Activated CD4-positive, alpha-beta memory T cell treated with anti-CD3 and anti-CD28 coated beads, Interleukin-2, amount 10 ng/mL, durations not matched to agents 7 days and 5 days (primary cell): Measurements from ENCODE around the gene GALNTL6. TPM values are rescaled to one million over a fixed set of nuclear protein-coding genes. Genes with fewer than 3 reads are reported as not detected.
"Not testable (repeated sequence)": the region's sequence is repeated elsewhere in the genome, so short reads cannot be mapped to it uniquely, and the experiment has no call there.

Source experiments
- CTCF ChIA-PET: fragments of 350-600 bp; sonication (Branson Sonifier 250); formaldehyde crosslinking; loops from one replicate; lab custom pipeline; 2021; ENCODE audit warnings: antibody characterized with exemption, inconsistent platforms; lab: Charles Lee
- POLR2A ChIA-PET: fragments of 350-600 bp; sonication (Branson Sonifier 250); formaldehyde crosslinking; loops from one replicate; lab custom pipeline; 2021; ENCODE audit warnings: antibody characterized with exemption; lab: Charles Lee
- DNase-seq: peaks from one replicate; pipeline ENCODE4 v3.0.0-alpha.2; 2020
- H3K27ac Mint-ChIP-seq: one replicate; pipeline ENCODE4 v1.8.0; 2021; ENCODE audit warnings: mild to moderate bottlenecking, mixed read lengths
- H3K27me3 Mint-ChIP-seq: one replicate; pipeline ENCODE4 v1.8.0; 2021; ENCODE audit warnings: mixed read lengths
- H3K36me3 Mint-ChIP-seq: one replicate; pipeline ENCODE4 v1.8.0; 2021; ENCODE audit warnings: low read depth, mixed read lengths
- H3K4me1 Mint-ChIP-seq: one replicate; pipeline ENCODE4 v1.8.0; 2021; ENCODE audit warnings: mixed read lengths
- H3K4me3 Mint-ChIP-seq: one replicate; pipeline ENCODE4 v1.8.0; 2021; ENCODE audit warnings: mild to moderate bottlenecking, mixed read lengths
- H3K9me3 Mint-ChIP-seq: one replicate; pipeline ENCODE4 v1.8.0; 2021; ENCODE audit warnings: mixed read lengths
- total RNA-seq, 2 experiments: library from RNA; stranded (reverse); gene quantifications; one replicate each; pipeline ENCODE4 v1.2.3, GENCODE V29; 2021

Gene GALNTL6
- total RNA-seq, 2 experiments from 2014 or later: not detected

DNA sequence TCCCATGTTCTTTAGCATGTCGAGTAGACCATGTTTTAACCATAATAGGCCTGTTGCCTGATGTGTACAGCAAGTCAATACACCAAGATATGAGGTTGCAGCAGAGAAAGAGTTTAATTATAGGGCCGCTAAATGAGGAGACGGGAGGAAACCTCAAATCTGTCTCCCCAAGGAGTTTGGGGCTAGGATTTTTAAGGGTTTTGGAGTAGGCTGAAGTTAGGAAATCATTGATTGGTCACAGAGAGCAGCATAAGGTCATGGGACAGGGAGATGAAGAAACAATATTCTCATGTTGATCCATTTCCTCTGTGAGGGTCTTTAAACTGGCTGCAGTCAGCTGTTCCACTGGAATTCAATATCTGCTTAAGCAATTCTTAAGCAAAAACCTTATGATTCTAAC, 1195.2 kb downstream of the GALNTL6 start:
- POLR2A ChIA-PET: no interaction called here
- H3K4me3 Mint-ChIP-seq: no peak overlapping the region
- CTCF ChIA-PET: no interaction called here

DNA sequence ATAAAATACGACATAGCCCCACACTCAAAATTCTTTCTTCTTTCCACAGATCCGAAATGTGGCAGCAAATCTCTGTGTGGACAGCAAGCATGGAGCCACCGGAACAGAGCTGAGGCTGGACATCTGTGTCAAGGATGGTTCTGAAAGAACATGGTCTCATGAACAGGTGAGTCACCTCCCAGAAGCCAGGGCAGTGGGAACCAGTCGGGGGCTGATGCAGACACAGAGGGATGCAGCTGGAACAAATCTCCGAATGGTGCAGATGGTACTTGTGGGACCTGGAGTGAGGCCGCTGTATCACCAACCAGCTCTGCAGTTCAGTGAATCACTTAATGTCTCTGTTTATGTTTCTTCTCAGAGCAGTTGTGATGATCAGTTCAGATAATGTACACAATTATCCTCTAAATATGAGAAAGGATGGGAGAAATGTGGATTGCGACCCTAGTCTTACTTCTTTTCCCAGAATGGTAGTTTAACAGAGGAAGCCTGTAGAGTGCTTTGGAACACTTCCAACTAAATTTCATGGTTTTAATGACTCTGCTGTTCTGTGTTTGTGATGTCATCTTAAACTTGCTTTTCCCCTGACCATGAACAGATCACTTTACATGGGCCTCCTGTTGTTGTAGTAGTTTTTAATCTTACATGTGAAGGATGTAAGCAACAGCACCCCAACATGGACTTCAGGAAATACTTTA, 1196.1 kb downstream of the GALNTL6 start:
- Mint-ChIP-seq H3K27me3 (peaks cover 7% of the 10 kb centered on the region), H3K9me3 (no peaks in the 10 kb centered on the region), H3K4me3 (no peak overlapping the region), H3K4me1 (peaks cover 3% of the 10 kb centered on the region), H3K36me3 (no peaks in the 10 kb centered on the region), H3K27ac (no peak overlapping the region)
- no peak for DNase-seq
- ChIA-PET POLR2A (no interaction called here), CTCF (no interaction called here)

More for the DNA sequence above, 1195.2 kb downstream of the GALNTL6 start:
- no peaks in the 10 kb centered on the region for H3K9me3 Mint-ChIP-seq
- H3K27ac Mint-ChIP-seq: no peak overlapping the region
- H3K27me3 Mint-ChIP-seq: peaks cover 7% of the 10 kb centered on the region
- H3K36me3 Mint-ChIP-seq: no peaks in the 10 kb centered on the region
- no peak for DNase-seq
- H3K4me1 Mint-ChIP-seq: no peaks in the 10 kb centered on the region

- Mint-ChIP-seq H3K27ac (no peak overlapping the region), H3K4me3 (no peak overlapping the region), H3K4me1 (peaks cover 3% of the 10 kb centered on the region), H3K27me3 (peaks cover 7% of the 10 kb centered on the region), H3K9me3 (no peaks in the 10 kb centered on the region), H3K36me3 (no peaks in the 10 kb centered on the region)
- CTCF ChIA-PET: interaction anchor here (1.2 to 4.7 kb wide), 15 partner anchors 9 to 400 kb away, joined by 3 to 89 read pairs (median 6); no protein-coding TSS in a partner anchor
- POLR2A ChIA-PET: interaction anchor here (1.5 kb wide), 1 partner anchor 289 kb away, joined by 11 read pairs; no protein-coding TSS in a partner anchor
- DNase-seq: no peak
These were observed 1199.4 kb downstream of the GALNTL6 start for GRCh38 chr4:173012608-173013007.

- H3K27me3 Mint-ChIP-seq: peaks cover 7% of the 10 kb centered on the region
- DNase-seq: peak; percentile 46
- H3K27ac Mint-ChIP-seq: no peak overlapping the region
- no peak overlapping the region for H3K4me3 Mint-ChIP-seq
- H3K36me3 Mint-ChIP-seq: no peaks in the 10 kb centered on the region
- ChIA-PET POLR2A (interaction anchor here (1.5 kb wide), 1 partner anchor 288 kb away, joined by 11 read pairs; no protein-coding TSS in a partner anchor), CTCF (interaction anchor here (0.5 to 4.7 kb wide), 49 partner anchors 10 to 1230 kb away, joined by 3 to 89 read pairs (median 4); no protein-coding TSS in a partner anchor)
- peaks cover 3% of the 10 kb centered on the region for H3K4me1 Mint-ChIP-seq
- no peaks in the 10 kb centered on the region for H3K9me3 Mint-ChIP-seq
These were observed 1200.2 kb downstream of the GALNTL6 start for GRCh38 chr4:173013232-173013930.

- no peaks in the 10 kb centered on the region for H3K36me3 Mint-ChIP-seq
- ChIA-PET CTCF (interaction anchor here (0.5 to 4.7 kb wide), 47 partner anchors 9 to 1230 kb away, joined by 3 to 89 read pairs (median 4); no protein-coding TSS in a partner anchor), POLR2A (interaction anchor here (0.7 to 1.5 kb wide), 2 partner anchors 133 to 287 kb away, joined by 3 to 11 read pairs; no protein-coding TSS in a partner anchor)
- DNase-seq: no peak
- H3K4me3 Mint-ChIP-seq: no peak overlapping the region
- H3K4me1 Mint-ChIP-seq: peaks cover 3% of the 10 kb centered on the region
- H3K27me3 Mint-ChIP-seq: peaks cover 10% of the 10 kb centered on the region
- H3K9me3 Mint-ChIP-seq: no peaks in the 10 kb centered on the region
- H3K27ac Mint-ChIP-seq: no peak overlapping the region
These were observed 1200.9 kb downstream of the GALNTL6 start for GRCh38 chr4:173014113-173014558.

DNA sequence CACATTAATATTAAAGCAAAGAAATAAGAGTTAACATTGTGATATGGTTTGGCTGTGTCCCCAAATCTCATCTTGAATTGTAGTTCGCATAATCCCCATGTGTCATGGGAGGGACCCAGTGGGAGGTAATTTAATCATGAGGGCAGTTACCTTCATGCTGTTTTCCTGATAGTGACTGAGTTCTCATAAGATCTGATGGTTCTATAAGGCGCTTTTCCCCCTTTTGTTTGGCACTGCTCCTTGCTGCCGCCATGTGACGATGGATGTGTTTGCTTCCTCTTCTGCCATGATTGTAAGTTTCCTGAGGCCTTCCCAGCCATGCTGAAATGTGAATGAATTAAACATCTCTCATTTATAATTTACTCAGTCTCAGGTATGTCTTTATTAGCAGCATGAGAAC, 1201.6 kb downstream of the GALNTL6 start:
- Mint-ChIP-seq H3K4me3 (no peak overlapping the region), H3K36me3 (no peaks in the 10 kb centered on the region), H3K9me3 (no peaks in the 10 kb centered on the region), H3K27ac (no peak overlapping the region), H3K4me1 (peaks cover 3% of the 10 kb centered on the region), H3K27me3 (peaks cover 11% of the 10 kb centered on the region)
- DNase-seq: no peak
- ChIA-PET CTCF (no interaction called here), POLR2A (no interaction called here)

DNA sequence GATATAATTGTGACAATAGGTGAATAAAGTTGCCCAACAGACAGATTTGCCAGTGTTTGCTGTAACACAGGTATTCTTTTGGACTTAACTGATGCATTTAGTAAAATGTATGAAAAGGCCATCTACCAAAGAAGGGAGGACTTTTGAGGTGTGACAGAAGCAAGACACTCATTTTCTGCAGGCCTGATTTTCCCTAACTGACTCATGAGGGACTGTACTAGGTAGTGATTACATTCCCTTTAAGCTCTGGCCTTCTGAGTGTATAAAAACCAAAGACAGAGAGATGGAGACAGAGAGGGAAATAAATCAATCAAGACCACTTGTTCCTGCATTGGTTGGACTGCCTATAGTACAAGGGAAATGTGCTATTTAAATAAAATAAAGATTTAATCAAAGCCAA, 1204.6 kb downstream of the GALNTL6 start:
- Mint-ChIP-seq H3K9me3 (no peaks in the 10 kb centered on the region), H3K4me1 (peaks cover 3% of the 10 kb centered on the region), H3K36me3 (no peaks in the 10 kb centered on the region), H3K4me3 (no peak overlapping the region), H3K27me3 (peaks cover 7% of the 10 kb centered on the region), H3K27ac (no peak overlapping the region)
- no peak for DNase-seq
- CTCF ChIA-PET: interaction anchor here (2.2 kb wide), 1 partner anchor 284 kb away, joined by 7 read pairs; no protein-coding TSS in a partner anchor
- POLR2A ChIA-PET: no interaction called here

GRCh38 chr4:173018446-173018845, 1205.2 kb downstream of the GALNTL6 start:
- DNase-seq: no peak
- ChIA-PET POLR2A (no interaction called here), CTCF (interaction anchor here (2.2 kb wide), 1 partner anchor 284 kb away, joined by 7 read pairs; no protein-coding TSS in a partner anchor)
- Mint-ChIP-seq H3K4me3 (no peak overlapping the region), H3K27me3 (peaks cover 7% of the 10 kb centered on the region), H3K27ac (no peak overlapping the region), H3K36me3 (no peaks in the 10 kb centered on the region), H3K9me3 (no peaks in the 10 kb centered on the region), H3K4me1 (peaks cover 3% of the 10 kb centered on the region)

- H3K4me1 Mint-ChIP-seq: no peaks in the 10 kb centered on the region
- CTCF ChIA-PET: interaction anchor here (1.4 kb wide), 1 partner anchor 238 kb away, joined by 4 read pairs; no protein-coding TSS in a partner anchor
- POLR2A ChIA-PET: no interaction called here
- no peak for DNase-seq
- H3K9me3 Mint-ChIP-seq: no peaks in the 10 kb centered on the region
- peaks cover 7% of the 10 kb centered on the region for H3K27me3 Mint-ChIP-seq
- H3K36me3 Mint-ChIP-seq: no peaks in the 10 kb centered on the region
- H3K27ac Mint-ChIP-seq: no peak overlapping the region
- H3K4me3 Mint-ChIP-seq: no peak overlapping the region
These were observed 1206.5 kb downstream of the GALNTL6 start for GRCh38 chr4:173019664-173020063.

DNA sequence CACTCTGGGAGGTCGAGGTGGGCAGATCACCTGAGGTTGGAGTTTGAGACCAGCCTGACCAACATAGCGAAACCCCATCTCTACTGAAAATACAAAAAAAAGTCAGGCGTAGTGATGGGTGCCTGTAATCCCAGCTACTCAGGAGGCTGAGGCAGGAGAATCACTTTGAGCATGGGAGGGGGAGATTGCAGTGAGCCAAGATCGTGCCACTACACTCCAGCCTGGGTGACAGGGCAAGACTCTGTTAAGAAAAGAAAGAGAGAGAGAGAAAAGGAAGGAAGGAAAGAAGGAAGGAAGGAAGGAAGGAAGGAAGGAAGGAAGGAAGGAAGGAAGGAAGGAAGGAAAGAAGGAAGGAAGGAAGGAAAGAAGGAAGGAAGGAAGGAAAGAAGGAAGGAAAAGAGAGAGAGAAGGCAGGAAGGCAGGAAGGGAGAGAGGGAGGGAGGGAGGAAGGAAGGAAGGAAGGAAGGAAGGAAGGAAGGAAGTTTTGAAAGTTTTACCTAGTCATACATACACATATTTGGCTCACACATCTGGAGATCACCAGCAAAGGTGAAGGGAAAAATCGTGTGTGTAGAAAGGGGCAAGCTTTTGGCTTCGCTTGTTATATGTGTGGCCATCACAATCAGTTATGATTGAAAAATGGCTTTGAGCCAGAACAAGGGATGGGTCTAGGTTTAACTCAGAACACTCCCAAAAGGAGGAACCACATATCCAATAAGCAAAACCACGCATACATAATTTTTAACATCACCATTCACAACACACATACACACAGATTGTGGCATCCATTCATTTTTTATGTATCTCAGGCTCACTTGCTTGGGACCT, 1208.8 kb downstream of the GALNTL6 start:
- POLR2A ChIA-PET, H3K36me3 Mint-ChIP-seq: not testable (repeated sequence)

GRCh38 chr4:173024203-173024602, 1211.0 kb downstream of the GALNTL6 start:
- CTCF ChIA-PET: interaction anchor here (0.6 to 3.2 kb wide), 8 partner anchors 8 to 278 kb away, joined by 4 to 21 read pairs (median 6); no protein-coding TSS in a partner anchor
- H3K4me1 Mint-ChIP-seq: no peaks in the 10 kb centered on the region
- H3K9me3 Mint-ChIP-seq: no peaks in the 10 kb centered on the region
- DNase-seq: no peak
- no peak overlapping the region for H3K27ac Mint-ChIP-seq
- peaks cover 3% of the 10 kb centered on the region for H3K27me3 Mint-ChIP-seq
- no peaks in the 10 kb centered on the region for H3K36me3 Mint-ChIP-seq
- POLR2A ChIA-PET: no interaction called here
- no peak overlapping the region for H3K4me3 Mint-ChIP-seq

More for the DNA sequence above, 1208.8 kb downstream of the GALNTL6 start:
- not testable (repeated sequence) for H3K27ac Mint-ChIP-seq, H3K27me3 Mint-ChIP-seq, DNase-seq, H3K9me3 Mint-ChIP-seq, H3K4me1 Mint-ChIP-seq, H3K4me3 Mint-ChIP-seq
- CTCF ChIA-PET: interaction anchor here (2.2 to 3.2 kb wide), 2 partner anchors 8 to 236 kb away, joined by 19 to 21 read pairs; no protein-coding TSS in a partner anchor

DNA sequence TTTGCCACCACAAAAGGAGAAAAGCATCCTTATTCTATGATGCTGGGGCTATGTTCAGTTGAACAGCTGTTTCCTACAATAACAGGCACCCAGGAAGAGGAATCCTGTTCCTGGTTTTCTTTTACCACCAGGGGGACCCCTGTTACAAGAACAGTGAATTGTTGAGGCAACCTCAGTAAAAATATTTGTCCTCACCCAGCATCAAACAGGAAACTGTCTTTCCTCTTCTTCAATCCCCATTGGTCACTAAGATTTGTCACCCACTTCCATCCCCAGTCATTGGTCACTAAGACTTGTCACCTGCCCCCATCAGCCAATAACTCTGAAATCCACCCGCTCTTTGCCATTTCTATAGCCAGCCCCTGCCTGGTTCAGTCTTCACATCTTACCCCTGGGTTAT, 1211.9 kb downstream of the GALNTL6 start:
- DNase-seq: no peak
- H3K4me3 Mint-ChIP-seq: no peak overlapping the region
- H3K9me3 Mint-ChIP-seq: no peaks in the 10 kb centered on the region
- no peak overlapping the region for H3K27ac Mint-ChIP-seq
- peaks cover 2% of the 10 kb centered on the region for H3K27me3 Mint-ChIP-seq
- no peaks in the 10 kb centered on the region for H3K4me1 Mint-ChIP-seq
- ChIA-PET POLR2A (no interaction called here), CTCF (interaction anchor here (1.0 to 3.2 kb wide), 3 partner anchors 15 to 277 kb away, joined by 5 to 19 read pairs (median 8); no protein-coding TSS in a partner anchor)
- H3K36me3 Mint-ChIP-seq: no peaks in the 10 kb centered on the region
